ENCODE measurements around the gene PRKCI. TPM values are rescaled to one million over a fixed set of nuclear protein-coding genes. Genes with fewer than 3 reads are reported as not detected.

The PRKCI gene
- total and polyA plus RNA-seq, 4 donors: 18.7 to 181 (median 35.2) TPM

- no peak for ATAC-seq (ENCODE audit: insufficient read depth, low FRiP score)
Observed at GRCh38 chr3:170228093-170228766, 6.0 kb downstream of the PRKCI start.

GRCh38 chr3:170232266-170232665, 10.0 kb downstream of the PRKCI start:
- ATAC-seq (ENCODE audit: insufficient read depth, low FRiP score) (no peak), DNase-seq (no peak)
- Histone ChIP-seq H3K4me3 (no peak overlapping the region), H3K9ac (ENCODE audit: insufficient read depth in 1 of 2, low read length in 2 of 2) (no peak overlapping the region), H3K36me3 (ENCODE audit: control insufficient read depth in 4 of 4, insufficient read depth in 4 of 4, low read length in 4 of 4) (peaks cover 0 to 13% (median 6%) of the 10 kb centered on the region in 4 donors), H3K27me3 (ENCODE audit: control insufficient read depth in 3 of 3, insufficient read depth in 3 of 3, low read length in 2 of 3) (no peaks in the 10 kb centered on the region), H3K4me1 (ENCODE audit: control insufficient read depth in 5 of 5, insufficient read depth in 5 of 5, low read length in 5 of 5) (peaks cover 0 to 13% (median 5%) of the 10 kb centered on the region in 5 donors), H3K27ac (ENCODE audit: low read depth in 1 of 2, low read length in 1 of 2) (peak overlapping the region in 1 of 2 donors; percentile 70), H3K9me3 (ENCODE audit: control insufficient read depth in 4 of 4, insufficient read depth in 3 of 4, low read length in 3 of 4) (no peaks in the 10 kb centered on the region)
- WGBS, 2 donors: 95% methylated on average over 5 of the region's 5 CpGs
- TF ChIP-seq CTCF (IDR thresholded peaks at IDR 0.05; ENCODE audit: control extremely low read depth, extremely low read depth): no peak

More at GRCh38 chr3:170228093-170228766, 6.0 kb downstream of the PRKCI start:
- DNase-seq: no peak
- H3K4me3 ChIP-seq: no peak overlapping the region
- peak overlapping the region in 1 of 2 donors; percentile 39 for H3K27ac ChIP-seq (ENCODE audit: low read depth in 1 of 2, low read length in 1 of 2)
- H3K9me3 ChIP-seq (ENCODE audit: control insufficient read depth in 4 of 4, insufficient read depth in 3 of 4, low read length in 3 of 4): no peaks in the 10 kb centered on the region
- H3K27me3 ChIP-seq (ENCODE audit: control insufficient read depth in 3 of 3, insufficient read depth in 3 of 3, low read length in 2 of 3): no peaks in the 10 kb centered on the region
- peaks cover 0 to 1% (median 0%) of the 10 kb centered on the region in 4 donors for H3K36me3 ChIP-seq (ENCODE audit: control insufficient read depth in 4 of 4, insufficient read depth in 4 of 4, low read length in 4 of 4)
- no peak overlapping the region for H3K9ac ChIP-seq (ENCODE audit: insufficient read depth in 1 of 2, low read length in 2 of 2)
- no peak for TF ChIP-seq CTCF (IDR thresholded peaks at IDR 0.05; ENCODE audit: control extremely low read depth, extremely low read depth)
- WGBS, 2 donors: 41 to 51% methylated on average over 2 of the region's 2 CpGs
- peaks cover 0 to 26% (median 9%) of the 10 kb centered on the region in 5 donors for H3K4me1 ChIP-seq (ENCODE audit: control insufficient read depth in 5 of 5, insufficient read depth in 5 of 5, low read length in 5 of 5)

- no peak overlapping the region for H3K9ac ChIP-seq (ENCODE audit: insufficient read depth in 1 of 2, low read length in 2 of 2)
- no peaks in the 10 kb centered on the region for H3K9me3 ChIP-seq (ENCODE audit: control insufficient read depth in 4 of 4, insufficient read depth in 3 of 4, low read length in 3 of 4)
- DNase-seq: peak; percentile 48 to 90 (median 89)
- H3K36me3 ChIP-seq (ENCODE audit: control insufficient read depth in 4 of 4, insufficient read depth in 4 of 4, low read length in 4 of 4): peaks cover 0 to 13% (median 6%) of the 10 kb centered on the region in 4 donors
- 56 to 79% methylated on average over 6 of the region's 6 CpGs for WGBS, 2 donors
- no peak for TF ChIP-seq CTCF (IDR thresholded peaks at IDR 0.05; ENCODE audit: control extremely low read depth, extremely low read depth)
- H3K27me3 ChIP-seq (ENCODE audit: control insufficient read depth in 3 of 3, insufficient read depth in 3 of 3, low read length in 2 of 3): no peaks in the 10 kb centered on the region
- H3K4me3 ChIP-seq: no peak overlapping the region
- ATAC-seq (ENCODE audit: insufficient read depth, low FRiP score): peak; percentile 72
- H3K4me1 ChIP-seq (ENCODE audit: control insufficient read depth in 5 of 5, insufficient read depth in 5 of 5, low read length in 5 of 5): peaks cover 0 to 6% (median 0%) of the 10 kb centered on the region in 5 donors
- H3K27ac ChIP-seq (ENCODE audit: low read depth in 1 of 2, low read length in 1 of 2): peak overlapping the region in 1 of 2 donors; percentile 70
Observed at GRCh38 chr3:170233530-170233929, 11.3 kb downstream of the PRKCI start.

Data from lung (tissue), 12 donors.